ENCODE results near the gene APCDD1.

- no peak for TF ChIP-seq POU6F1 (CRISPR knock-in tag; IDR thresholded peaks at IDR 0.05; ENCODE audit: borderline replicate concordance, low read depth)
- TF ChIP-seq CREB5 (CRISPR knock-in tag; IDR thresholded peaks at IDR 0.05; ENCODE audit: low read depth) = no peak
- no peak for TF ChIP-seq ZFP30 (CRISPR knock-in tag; IDR thresholded peaks at IDR 0.05)
- no peak for TF ChIP-seq TCF4 (CRISPR knock-in tag; IDR thresholded peaks at IDR 0.05; ENCODE audit: borderline replicate concordance)
- TF ChIP-seq RARB (CRISPR knock-in tag; IDR thresholded peaks at IDR 0.05) = no peak
- TF ChIP-seq CSDC2 (CRISPR knock-in tag; IDR thresholded peaks at IDR 0.05) = no peak
- TF ChIP-seq ZNF8 (CRISPR knock-in tag; IDR thresholded peaks at IDR 0.05) = no peak
- TF ChIP-seq TSHZ2 (CRISPR knock-in tag; IDR thresholded peaks at IDR 0.05) = no peak
- TF ChIP-seq PPARA (CRISPR knock-in tag; IDR thresholded peaks at IDR 0.05; ENCODE audit: borderline replicate concordance) = no peak
- no peak for TF ChIP-seq BACH2 (CRISPR knock-in tag; IDR thresholded peaks at IDR 0.05; ENCODE audit: borderline replicate concordance)
- no peak for TF ChIP-seq ZFP3 (CRISPR knock-in tag; IDR thresholded peaks at IDR 0.05)
These were observed 13.6 kb upstream of the APCDD1 start for GRCh38 chr18:10440884-10441283.

Data from SK-N-SH treated with all-trans-retinoic acid at 6 μM for 48 hours (cell line).